Spleen (tissue), 7 donors: Measurements from ENCODE around the gene IDNK.

Experiments used
- CTCF ChIP-seq, 11 experiments: fragments of 200-600 bp in 7 of 11; fragments of 450-650 bp in 4 of 11; sonication (generic) in 4 of 11; IDR thresholded peaks in 8 of 11; conservative IDR thresholded peaks in 3 of 11; 1 replicate in 7 of 11; 2 replicates in 4 of 11; pipeline versions ENCODE4 v1.4.0 to v1.8.0; 2016 to 2021; ENCODE audit warnings: antibody characterized with exemption in 11 of 11, inconsistent platforms in 4 of 11, mild to moderate bottlenecking in 1 of 11
- POLR2A ChIP-seq, 3 donors: fragments of 450-650 bp; IDR thresholded peaks; one replicate each; pipeline ENCODE4 v1.5.1; 2017; ENCODE audit warnings: antibody characterized with exemption in 3 of 3, mild to moderate bottlenecking in 1 of 3
- donor health status: DM: no; HTN: no; CAD: no; lungs with moderate emphysema.
- donor health status: DM: no; HTN: no; CAD: no.
- donor health status: DM: no; HTN: no; CAD: no.

- TF ChIP-seq POLR2A (IDR thresholded peaks at IDR 0.05) (no peak), CTCF (IDR thresholded peaks at IDR 0.05 in 8 of 11, conservative IDR thresholded peaks at IDR 0.05 in 3 of 11) (no peak)
These were observed 34.7 kb upstream of the IDNK start for GRCh38 chr9:83588256-83588655.
